Measurements from ENCODE around the gene SAMD13.

SAMD13 gene

DNA sequence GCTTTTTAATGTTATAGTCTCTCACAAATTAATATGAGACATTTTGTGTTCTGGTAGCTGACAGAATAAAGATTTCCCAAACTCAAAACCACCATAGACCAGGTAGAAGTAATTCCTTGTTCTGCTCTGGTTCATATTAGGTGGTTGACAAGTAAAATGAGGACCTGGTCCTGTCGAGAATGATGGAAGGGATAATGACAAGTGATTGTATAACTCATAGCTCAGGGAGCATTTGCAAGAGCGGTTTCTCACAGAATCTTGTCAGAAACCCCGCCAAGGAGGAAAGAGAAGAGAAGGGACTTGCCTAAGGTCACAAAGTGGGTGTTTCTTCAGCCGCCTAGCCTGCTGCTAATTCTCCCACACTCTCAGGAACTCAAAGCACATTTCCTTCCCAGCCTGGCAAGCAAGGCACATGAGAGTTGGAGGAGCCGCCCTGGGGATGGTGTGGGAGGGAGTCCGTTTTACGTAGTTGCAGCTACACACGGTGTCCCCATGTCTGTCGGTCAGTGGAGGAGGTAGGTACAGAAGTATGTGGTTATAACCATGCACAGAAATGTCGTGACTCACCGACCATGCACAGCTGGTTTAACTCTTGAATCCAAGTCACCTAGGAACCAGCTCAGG, 46.5 kb downstream of the SAMD13 start:
- Mint-ChIP-seq H3K27ac (no peak overlapping the region), H3K36me3 (no peaks in the 10 kb centered on the region), H3K9me3 (no peaks in the 10 kb centered on the region), H3K27me3 (no peaks in the 10 kb centered on the region), H3K4me1 (no peaks in the 10 kb centered on the region), H3K4me3 (no peak overlapping the region)

DNA sequence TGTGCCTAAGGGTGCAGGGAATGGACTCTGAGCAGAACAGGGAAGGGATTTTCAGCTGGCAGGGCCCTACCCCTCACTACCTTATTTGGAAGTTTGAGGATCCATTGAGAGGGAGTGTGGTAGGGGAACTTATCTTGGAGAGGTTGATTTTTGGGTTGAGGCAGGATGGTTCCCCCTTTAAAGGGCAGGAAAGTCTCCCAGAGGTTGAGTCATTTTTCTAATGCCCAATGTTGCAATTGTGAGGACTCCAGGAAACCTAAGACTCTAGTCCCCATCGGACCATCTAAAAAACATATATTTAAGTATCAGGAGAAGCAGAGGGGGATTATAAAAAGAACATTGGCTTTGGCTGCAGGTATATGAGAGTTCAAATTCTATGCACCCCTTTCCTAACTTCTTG, 47.3 kb downstream of the SAMD13 start:
- Mint-ChIP-seq H3K4me1 (no peaks in the 10 kb centered on the region), H3K27me3 (no peaks in the 10 kb centered on the region), H3K4me3 (no peak overlapping the region), H3K27ac (no peak overlapping the region), H3K36me3 (no peaks in the 10 kb centered on the region), H3K9me3 (no peaks in the 10 kb centered on the region)

DNA sequence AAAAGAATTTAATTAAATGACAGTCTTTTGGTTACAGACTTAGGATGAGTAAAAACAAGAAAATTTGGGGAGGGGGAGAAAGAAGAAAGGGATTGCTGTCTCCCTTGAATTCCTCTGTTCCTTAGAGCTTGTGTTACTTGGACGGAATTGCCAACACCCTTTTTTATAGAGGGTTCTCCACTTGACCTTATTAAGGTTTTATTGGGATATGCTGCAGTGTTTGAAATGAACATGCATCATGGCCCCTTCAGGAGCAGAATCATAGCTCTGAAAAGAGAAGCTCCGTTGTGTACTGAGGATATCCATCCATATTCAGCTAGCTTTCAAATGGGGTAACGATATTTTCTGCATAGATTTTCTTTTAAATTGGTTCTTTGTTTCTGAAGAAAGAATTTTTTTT, 48.6 kb downstream of the SAMD13 start:
- Mint-ChIP-seq H3K4me3 (no peak overlapping the region), H3K4me1 (no peaks in the 10 kb centered on the region), H3K36me3 (no peaks in the 10 kb centered on the region)

DNA sequence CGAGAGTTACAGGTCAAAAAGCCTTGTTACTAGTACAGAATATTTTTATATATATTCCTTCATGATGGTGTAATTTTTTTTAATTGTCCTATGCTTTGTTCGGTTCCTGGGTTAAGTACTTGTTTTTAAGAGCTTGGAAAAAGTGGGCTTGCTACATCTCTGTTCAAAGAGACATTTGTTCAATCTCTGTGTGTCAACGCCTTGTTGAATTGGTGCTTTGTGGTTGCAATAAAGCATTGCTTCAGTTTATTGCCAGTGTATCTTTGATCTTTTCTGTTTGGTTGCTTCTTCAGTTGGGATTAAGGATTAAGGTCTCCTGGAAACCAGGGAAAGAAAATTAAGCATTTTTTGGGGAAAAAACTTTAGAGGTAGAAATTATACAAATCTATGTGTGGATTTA, 49.0 kb downstream of the SAMD13 start:
- Mint-ChIP-seq H3K36me3 (no peaks in the 10 kb centered on the region), H3K27ac (no peak overlapping the region), H3K4me3 (no peak overlapping the region), H3K27me3 (peaks cover under 1% of the 10 kb centered on the region), H3K4me1 (no peaks in the 10 kb centered on the region), H3K9me3 (no peaks in the 10 kb centered on the region)

More for the DNA sequence above, 48.6 kb downstream of the SAMD13 start:
- H3K27me3 Mint-ChIP-seq, result no peaks in the 10 kb centered on the region
- no peaks in the 10 kb centered on the region for H3K9me3 Mint-ChIP-seq
- H3K27ac Mint-ChIP-seq, result no peak overlapping the region

DNA sequence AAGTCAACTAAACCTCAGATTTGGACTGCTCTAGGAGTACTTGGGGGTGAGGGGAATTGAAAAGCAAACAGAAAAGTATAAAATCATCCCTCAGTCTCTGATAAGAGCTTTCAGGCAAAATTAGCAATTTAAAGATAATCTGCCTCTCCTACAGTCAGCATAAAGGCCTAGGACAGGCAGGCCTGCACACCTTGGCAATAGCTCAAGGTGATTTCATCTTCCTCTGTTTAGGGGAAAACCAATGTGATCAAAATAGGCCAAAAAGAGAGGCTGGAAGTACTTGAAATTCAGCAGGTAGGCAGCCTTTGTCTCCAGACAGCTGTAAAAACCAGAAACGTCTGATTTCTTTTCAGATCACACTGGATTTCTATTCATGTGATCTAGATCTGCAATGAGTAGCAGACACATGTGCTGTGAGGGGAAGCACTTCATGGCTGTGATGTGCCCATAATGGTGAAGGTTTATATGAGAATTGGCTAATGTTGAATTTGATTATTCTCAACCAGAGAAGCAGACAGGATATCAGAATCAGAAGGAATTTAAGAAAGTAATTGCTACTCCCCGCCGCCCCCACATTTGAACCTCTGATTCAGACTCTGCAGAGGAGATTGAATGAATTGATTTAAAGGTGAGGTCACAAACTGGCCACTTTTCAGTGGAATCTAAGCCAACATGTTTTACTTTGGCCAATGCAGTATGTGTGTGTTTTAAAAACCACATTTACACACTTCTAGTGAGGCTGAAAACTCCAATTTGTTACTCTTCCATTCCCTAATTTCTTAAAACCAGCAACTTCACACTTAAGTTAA, 51.0 kb downstream of the SAMD13 start:
- H3K9me3 Mint-ChIP-seq, result no peaks in the 10 kb centered on the region
- H3K27ac Mint-ChIP-seq, result no peak overlapping the region
- no peak overlapping the region for H3K4me3 Mint-ChIP-seq
- H3K27me3 Mint-ChIP-seq, result peaks cover 2% of the 10 kb centered on the region
- no peaks in the 10 kb centered on the region for H3K36me3 Mint-ChIP-seq
- H3K4me1 Mint-ChIP-seq, result no peaks in the 10 kb centered on the region

DNA sequence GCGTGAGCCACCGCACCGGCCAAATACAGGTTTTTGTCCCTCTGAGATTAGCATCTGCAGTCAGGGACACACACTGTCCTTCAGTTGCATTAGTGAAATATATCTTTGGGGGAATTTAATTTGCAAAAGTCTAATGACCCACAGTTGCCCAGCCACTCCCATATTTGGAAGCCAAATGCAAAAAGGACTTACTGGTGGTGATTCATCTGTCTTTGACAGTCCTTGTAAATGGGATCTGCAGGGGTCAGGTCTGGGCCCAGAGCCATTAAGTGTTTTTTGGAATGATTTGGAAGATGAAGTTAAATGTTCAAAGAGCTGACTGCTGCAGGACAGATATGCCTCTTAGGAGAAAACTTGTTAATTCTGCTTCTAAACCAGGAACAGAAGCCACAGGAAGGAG, 52.2 kb downstream of the SAMD13 start:
- Mint-ChIP-seq H3K27ac (no peak overlapping the region), H3K36me3 (no peaks in the 10 kb centered on the region), H3K4me1 (no peaks in the 10 kb centered on the region), H3K4me3 (no peak overlapping the region), H3K9me3 (no peaks in the 10 kb centered on the region), H3K27me3 (peaks cover 2% of the 10 kb centered on the region)

DNA sequence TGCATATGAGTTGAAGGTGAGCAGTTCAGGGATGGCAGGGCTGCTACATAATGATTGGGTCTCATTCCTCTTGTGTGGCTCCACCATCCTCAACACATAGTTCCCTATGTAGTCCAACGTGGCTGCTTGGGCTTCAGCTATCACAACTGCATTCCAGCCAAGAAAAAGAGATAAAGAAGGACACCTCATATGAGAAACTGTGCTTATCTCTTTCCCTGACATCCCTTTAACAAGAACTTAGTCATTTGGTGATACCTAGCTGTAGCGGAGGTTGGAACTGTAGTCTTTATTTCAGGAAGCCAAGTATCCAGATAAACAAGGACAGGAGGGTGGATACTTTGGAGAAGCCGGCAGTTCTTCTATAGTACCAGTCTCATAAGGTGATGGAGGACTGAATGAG, 54.0 kb downstream of the SAMD13 start:
- Mint-ChIP-seq H3K4me1 (no peaks in the 10 kb centered on the region), H3K9me3 (no peaks in the 10 kb centered on the region), H3K27ac (no peak overlapping the region), H3K4me3 (no peak overlapping the region), H3K27me3 (peaks cover 2% of the 10 kb centered on the region), H3K36me3 (no peaks in the 10 kb centered on the region)

DNA sequence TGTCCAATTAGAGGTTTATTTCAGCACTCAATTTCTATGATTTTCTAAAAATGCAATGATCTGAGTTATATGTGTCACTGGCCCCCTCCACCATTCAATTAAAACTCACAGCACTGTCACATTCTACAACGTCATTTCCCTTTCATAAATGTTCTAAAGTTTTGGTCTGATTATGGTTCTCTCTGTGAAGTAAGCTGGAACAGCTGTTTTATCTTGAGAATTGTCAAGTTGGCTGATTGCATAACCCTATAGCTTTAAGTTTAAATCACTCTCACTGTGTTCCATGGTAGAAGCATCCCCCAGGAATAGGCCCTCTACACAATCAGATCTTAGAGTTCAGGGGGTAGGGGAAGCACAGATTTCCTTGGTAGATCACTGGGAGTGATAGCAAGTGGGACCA, 55.4 kb downstream of the SAMD13 start:
- Mint-ChIP-seq H3K36me3 (no peaks in the 10 kb centered on the region), H3K27me3 (peaks cover 2% of the 10 kb centered on the region), H3K27ac (no peak overlapping the region), H3K4me1 (no peaks in the 10 kb centered on the region), H3K4me3 (no peak overlapping the region), H3K9me3 (no peaks in the 10 kb centered on the region)

DNA sequence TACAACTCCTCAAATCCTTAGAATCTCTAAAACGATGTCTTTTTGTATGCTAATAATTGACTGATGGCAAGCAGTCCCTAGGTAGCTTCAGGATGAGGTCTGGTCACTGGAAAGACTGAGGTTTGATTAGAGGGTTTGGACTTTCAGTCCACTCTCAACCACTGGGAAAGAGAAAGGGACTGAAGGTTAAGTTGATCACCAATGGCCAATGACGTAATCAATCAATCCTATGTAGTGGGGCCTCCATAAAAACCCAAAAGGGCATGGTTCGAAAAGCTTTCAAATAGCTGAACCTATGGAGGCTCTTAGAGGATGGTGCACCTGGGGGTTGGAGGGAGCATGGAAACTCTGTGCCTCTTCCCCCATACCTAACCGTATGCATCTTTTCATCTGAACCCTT, 57.2 kb downstream of the SAMD13 start:
- peaks cover 2% of the 10 kb centered on the region for H3K27me3 Mint-ChIP-seq
- no peak overlapping the region for H3K4me3 Mint-ChIP-seq
- H3K9me3 Mint-ChIP-seq, result no peaks in the 10 kb centered on the region
- peaks cover 8% of the 10 kb centered on the region for H3K4me1 Mint-ChIP-seq
- H3K27ac Mint-ChIP-seq, result no peak overlapping the region
- H3K36me3 Mint-ChIP-seq, result no peaks in the 10 kb centered on the region

DNA sequence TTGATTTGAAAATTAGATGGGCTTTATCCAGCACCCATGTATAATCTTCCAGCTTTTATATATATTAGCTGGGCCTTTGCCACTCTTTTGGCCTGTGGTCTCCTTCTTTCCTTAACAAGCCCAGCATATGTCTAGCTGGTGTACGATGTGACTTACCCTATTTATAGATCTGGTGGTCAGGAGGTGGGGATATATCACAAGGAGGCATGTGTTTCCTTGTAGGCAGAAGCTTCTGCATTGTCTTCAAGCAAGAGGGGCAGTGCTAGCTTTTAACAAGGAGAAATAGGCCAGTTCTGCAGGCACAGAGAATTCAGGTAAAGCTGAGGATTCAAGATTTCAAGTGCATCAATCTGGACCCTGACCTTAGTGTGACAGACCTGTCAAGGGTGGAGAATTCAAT, 58.8 kb downstream of the SAMD13 start:
- Mint-ChIP-seq H3K4me1 (peaks cover 10% of the 10 kb centered on the region), H3K27ac (no peak overlapping the region), H3K27me3 (peaks cover 2% of the 10 kb centered on the region), H3K4me3 (no peak overlapping the region), H3K36me3 (no peaks in the 10 kb centered on the region), H3K9me3 (no peaks in the 10 kb centered on the region)

DNA sequence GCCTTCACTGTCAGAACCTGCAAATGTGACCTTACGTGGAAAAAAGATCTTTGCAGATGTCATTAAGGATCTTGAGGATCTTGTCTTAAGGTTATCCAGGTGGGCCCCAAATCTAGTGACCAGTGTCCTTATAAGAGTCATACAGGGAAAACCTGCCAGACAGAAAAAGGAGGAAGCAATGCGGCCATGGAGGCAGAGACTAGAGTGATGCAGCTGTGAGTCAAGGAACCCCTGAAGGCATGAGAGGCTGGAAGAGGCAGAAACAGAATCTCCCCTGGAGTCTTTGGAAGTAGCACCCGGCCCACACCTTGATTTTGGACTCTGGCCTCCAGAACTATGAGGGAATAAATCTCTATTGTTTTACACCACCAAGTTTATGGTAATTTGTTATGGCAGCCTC, 60.3 kb downstream of the SAMD13 start:
- Mint-ChIP-seq H3K4me1 (peaks cover 13% of the 10 kb centered on the region), H3K27ac (no peak overlapping the region), H3K27me3 (no peaks in the 10 kb centered on the region), H3K4me3 (no peak overlapping the region), H3K9me3 (no peaks in the 10 kb centered on the region), H3K36me3 (no peaks in the 10 kb centered on the region)

DNA sequence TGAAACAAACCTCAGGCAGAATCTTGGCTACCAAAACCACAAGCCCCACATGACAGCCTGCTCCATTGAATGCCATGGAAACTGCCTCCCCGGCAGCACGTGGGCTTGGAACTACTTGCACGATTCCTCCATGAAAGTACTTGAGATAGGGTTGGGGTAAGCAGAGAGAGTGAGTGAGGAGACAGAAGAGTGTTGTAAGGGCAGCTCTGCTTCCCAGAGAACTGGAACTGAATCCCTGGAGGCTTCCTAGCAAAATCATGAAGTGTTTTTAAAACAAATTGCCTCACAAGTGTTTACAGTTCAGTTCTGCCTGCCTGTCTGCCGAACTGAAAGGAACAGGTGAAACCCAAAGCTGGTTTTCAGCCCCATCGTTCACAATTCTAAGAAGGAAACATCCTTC, 61.5 kb downstream of the SAMD13 start:
- Mint-ChIP-seq H3K4me1 (peaks cover 13% of the 10 kb centered on the region), H3K27ac (no peak overlapping the region), H3K4me3 (no peak overlapping the region), H3K9me3 (no peaks in the 10 kb centered on the region), H3K27me3 (no peaks in the 10 kb centered on the region), H3K36me3 (no peaks in the 10 kb centered on the region)

DNA sequence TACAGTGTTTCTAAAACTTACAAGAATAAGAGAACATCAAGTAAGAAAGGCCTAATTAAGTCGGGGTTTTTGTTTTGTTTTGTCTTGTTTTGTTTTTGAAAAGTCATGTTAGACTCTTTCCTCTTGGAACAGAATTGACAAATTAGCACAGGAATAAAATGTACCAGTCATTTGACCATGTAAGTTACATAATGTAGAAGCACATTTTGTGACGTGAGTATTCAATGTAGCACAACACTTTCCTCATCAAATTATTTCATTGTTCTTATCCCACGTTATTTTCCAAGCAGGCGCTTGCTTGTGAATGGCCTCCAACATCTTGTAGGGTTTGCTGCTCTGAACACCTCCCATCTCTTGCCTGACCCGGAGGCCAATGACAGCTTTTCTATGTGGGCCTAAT, 62.1 kb downstream of the SAMD13 start:
- H3K4me3 Mint-ChIP-seq, result no peak overlapping the region
- H3K9me3 Mint-ChIP-seq, result no peaks in the 10 kb centered on the region
- H3K27me3 Mint-ChIP-seq, result no peaks in the 10 kb centered on the region
- no peak overlapping the region for H3K27ac Mint-ChIP-seq
- H3K36me3 Mint-ChIP-seq, result no peaks in the 10 kb centered on the region
- peaks cover 13% of the 10 kb centered on the region for H3K4me1 Mint-ChIP-seq

DNA sequence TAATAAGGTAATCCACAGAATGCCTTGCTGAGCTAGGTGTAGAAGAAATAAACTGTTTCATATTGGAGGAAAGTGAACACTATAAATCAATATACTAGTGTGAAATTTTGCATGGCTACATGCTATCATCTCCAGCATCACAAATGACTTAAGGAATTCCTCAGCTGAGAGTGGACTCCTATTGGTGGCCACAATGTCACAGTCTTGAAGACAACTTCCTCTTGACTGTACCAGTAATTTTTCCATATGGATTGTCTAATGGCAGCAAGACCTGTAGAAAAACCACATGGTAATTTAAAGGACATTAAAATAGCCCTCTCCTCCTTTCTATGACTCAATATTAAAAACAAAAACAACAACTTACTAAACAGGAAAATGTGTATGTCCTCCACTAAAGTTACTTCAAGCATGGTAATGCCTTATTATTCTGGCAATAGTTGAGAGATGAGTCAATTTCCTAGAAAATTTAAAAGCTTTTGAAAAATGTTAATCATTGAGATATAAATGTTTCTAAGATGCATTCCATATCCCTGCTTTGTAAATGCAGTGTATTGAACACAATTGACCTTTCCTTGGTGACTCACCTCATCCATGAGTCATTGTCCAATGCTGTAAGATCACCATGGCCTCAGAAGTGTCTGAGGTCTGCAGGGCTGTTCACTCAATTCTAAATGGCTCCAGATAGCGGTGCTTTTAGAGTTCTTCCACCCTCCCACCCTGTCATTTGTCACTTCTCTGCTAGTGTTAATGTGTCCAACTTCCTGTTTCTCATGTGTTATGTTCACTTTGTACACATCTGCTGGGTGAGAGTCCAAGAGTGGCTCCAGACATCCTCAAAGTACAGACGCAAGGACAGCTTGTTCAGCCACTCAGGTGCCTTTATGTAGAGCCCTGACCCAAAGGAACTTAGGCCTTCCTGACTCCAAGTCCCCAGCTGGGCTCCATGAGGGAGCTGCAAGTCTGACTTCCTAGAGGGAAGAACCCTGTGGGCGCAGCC, 64.0 kb downstream of the SAMD13 start:
- no peaks in the 10 kb centered on the region for H3K27me3 Mint-ChIP-seq
- H3K9me3 Mint-ChIP-seq, result no peaks in the 10 kb centered on the region
- no peak overlapping the region for H3K4me3 Mint-ChIP-seq
- peaks cover 13% of the 10 kb centered on the region for H3K4me1 Mint-ChIP-seq
- H3K27ac Mint-ChIP-seq, result no peak overlapping the region
- no peaks in the 10 kb centered on the region for H3K36me3 Mint-ChIP-seq

DNA sequence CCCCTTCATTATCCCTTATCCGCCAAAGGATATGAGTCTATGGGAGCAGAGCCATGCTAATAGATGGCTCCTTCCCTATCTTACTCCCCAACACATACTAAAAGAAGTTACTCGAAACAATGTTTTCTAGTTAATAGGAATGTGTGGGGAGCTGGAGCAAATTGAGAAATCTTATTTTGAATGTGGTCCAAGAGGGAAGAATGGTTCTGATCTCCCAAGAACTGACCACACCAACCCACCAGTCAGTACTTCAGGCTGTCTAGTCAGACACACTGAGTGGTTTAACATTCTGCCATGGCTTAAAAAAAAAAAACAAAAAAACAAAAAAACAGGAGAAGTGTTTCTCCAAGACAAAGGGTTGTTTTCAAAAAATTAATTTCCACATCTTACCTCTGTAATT, 65.3 kb downstream of the SAMD13 start:
- H3K27ac Mint-ChIP-seq, result no peak overlapping the region
- no peaks in the 10 kb centered on the region for H3K36me3 Mint-ChIP-seq
- H3K27me3 Mint-ChIP-seq, result no peaks in the 10 kb centered on the region
- H3K4me1 Mint-ChIP-seq, result peaks cover 13% of the 10 kb centered on the region
- H3K4me3 Mint-ChIP-seq, result no peak overlapping the region
- H3K9me3 Mint-ChIP-seq, result no peaks in the 10 kb centered on the region

DNA sequence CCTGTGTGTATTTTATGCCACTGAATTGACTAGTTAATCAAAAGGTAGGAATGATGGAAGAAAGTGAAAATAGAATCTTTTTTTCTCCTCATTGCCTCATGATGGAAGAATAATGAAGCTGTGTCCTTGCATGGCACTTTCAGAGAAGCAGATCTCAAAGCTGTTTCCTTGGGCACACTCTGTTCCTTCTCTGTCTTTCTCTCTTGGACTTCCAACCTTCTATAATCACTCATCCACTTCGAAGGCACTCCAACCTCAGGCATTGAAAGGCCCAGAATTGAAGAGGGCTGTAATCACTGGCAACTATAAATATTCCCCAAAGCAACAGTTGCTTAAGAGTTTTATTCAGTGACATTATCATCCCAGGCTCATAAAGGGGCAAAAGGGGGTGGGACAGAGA, 65.7 kb downstream of the SAMD13 start:
- Mint-ChIP-seq H3K36me3 (no peaks in the 10 kb centered on the region), H3K9me3 (no peaks in the 10 kb centered on the region), H3K27ac (no peak overlapping the region), H3K27me3 (no peaks in the 10 kb centered on the region), H3K4me3 (no peak overlapping the region), H3K4me1 (peaks cover 13% of the 10 kb centered on the region)
